TTC549 (cell line): ENCODE results near the gene ZBTB16.

Experiments used
- FAIRE-seq: peaks from 2 replicates; lab custom pipeline; 2012; peaks lifted over from hg19 to GRCh38; lab: Jason Lieb, UNC

ZBTB16 gene

DNA sequence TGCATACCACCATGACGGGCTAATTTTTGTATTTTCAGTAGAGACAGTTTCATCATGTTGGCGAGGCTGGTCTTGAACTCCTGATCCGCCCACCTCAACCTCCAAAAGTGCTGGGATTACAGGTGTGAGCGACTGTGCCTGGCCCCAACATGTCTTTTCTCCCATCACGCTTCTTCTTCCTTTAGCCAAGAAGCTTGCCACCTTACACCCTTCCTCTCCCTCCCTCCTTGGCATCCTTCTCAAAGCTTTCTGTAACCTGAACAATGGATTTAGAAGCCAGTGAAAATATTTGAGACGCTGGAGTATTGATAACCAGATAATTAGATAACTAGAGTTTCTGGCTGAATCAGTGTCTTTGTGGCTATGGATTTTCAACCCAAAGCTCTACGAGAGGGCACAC is 225.4 kb downstream of the ZBTB16 start:
- FAIRE-seq = no peak

DNA sequence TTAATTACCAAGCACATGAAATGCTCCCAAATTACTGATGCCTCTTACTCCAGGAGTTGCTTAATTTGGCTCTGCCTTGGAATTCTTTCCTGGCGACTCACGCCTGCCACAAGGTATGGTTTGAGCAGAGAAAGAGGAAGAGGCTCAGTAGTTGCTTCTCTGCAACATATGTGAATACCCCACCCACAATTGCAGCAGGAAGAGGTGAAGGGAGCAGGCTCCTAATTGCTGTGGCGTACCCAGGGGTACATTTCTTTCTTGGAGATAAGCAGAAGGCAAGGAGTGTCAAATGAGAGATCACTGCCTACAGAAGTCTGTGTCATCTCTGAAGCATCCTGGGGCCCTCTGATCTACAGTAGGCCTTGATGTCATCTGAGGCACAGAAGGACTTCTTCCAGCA is 226.1 kb downstream of the ZBTB16 start:
- FAIRE-seq = no peak

DNA sequence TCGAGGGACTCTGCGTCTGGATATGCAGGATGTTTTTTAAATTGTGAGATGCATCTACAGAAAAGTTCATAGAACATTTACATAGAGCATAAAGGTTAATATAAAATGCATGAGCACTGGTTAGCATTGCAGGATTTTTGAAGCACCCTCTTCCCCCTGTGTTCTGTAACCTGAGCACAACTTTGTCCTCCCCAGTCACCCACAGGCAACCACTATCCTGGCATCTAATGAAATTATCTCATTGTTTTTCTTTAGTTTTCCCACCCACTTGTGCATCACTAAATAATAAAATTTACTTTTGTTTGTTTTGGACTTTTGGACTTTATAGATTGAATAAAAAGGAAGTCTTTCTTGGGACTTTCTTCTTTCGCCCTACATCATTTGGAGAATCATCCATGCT is 226.7 kb downstream of the ZBTB16 start:
- FAIRE-seq = no peak

DNA sequence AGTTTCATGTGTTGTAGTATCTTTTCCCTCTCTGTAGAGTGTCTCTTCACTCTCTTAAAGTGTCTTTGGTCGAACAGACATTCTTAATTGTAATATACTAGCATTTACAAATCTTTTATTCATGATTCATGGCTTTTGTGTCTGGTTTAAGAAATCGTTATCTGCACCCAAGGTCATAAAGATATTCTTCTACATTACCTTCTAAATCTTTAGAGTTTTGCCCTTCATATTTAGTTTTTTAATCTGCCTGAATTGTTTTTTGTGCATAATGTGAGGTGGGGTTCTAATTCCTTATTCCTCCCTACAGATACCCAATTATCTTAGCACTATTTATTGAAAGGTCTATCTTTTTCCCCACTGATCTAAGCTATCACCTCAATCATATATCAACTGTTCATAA is 227.6 kb downstream of the ZBTB16 start:
- FAIRE-seq = no peak

DNA sequence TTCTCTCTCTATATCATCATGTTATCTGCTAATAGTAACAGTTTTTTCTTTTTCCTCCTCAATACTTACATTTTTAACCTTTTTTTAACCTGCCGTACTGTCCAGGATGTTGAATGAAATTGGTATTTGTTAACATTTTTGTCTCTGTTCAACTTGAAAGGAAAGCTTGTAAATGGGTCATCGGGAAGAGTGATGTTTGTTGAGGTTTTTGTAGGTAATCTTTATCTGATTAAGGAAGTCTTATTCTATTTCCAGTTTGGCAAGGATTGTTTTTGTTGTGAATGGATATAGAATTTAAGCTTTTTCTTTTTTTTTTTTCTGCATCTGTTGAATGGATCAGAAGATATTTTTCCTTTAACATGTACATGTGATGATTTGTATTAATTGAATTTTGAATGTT is 228.6 kb downstream of the ZBTB16 start:
- FAIRE-seq = no peak

DNA sequence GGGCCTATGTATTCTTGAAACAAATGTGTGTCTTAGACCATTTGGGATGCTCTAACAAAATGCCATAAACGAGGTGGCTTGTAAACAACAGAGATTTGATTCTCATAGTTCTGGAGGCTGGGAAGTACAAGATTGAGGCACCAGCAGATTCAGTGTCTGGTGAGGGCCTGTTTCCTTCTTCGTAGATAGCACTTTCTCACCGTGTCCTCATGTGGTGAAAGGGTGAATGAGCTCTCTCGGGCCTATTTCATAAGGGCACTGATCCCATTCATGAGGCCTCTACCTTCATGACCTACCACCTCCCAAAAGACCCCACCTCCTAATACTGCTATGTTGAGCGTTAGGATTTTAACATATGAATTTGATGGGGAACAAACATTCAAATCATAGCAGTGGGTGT is 230.3 kb downstream of the ZBTB16 start:
- no peak for FAIRE-seq

DNA sequence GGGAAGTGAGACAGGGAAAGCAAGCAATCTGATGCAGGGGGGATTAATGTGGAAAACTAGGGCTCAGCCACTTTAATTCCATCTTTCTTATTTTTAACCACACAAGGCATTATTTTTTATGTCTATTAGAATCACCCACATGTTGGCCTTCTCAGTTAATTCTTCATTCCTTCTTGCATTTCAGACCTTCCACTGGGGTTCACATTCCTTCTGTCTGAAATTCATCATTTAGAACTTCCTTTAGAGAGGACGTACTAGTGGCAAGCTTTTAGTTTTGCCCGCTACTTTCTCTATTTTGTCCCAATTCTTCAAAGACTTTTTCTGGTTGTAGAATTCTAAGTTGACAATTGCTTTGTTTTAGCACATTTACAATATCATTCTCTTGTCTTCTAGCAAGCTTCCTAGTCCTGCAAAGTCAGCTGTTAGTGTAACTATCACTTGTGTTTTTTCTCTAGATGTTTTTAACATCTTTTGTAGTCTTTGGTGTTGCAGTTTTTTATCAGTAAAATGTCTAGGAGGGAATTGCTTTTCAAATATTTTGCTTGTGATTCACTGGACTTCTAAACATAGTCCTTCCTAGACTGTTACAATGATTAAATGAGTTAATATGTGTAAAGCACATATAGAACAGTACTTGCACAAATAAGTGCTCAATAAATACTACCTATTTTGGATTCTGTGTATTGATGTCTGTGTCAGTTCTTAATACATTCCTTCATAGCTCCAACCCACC is 231.2 kb downstream of the ZBTB16 start:
- FAIRE-seq = no peak

DNA sequence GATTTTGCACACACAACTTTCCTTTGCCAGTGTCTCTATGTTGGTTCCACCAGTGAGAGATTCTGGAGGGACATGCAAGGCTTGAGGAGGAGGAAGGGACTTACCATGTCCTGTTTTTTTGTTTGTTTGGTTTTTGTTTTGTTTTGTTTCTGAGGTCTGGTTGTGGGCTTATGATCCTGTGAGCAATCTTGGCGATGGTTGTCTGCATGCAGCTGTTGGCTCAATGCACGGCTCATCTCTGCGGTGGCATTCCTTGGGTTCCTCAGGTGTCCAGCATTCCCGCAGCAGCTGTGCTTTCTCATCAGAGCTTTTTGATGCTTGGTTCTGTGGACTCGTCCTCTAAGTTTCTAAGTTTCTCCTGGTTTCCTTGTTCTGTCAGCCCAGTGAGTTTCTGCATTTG is 231.9 kb downstream of the ZBTB16 start:
- no peak for FAIRE-seq

DNA sequence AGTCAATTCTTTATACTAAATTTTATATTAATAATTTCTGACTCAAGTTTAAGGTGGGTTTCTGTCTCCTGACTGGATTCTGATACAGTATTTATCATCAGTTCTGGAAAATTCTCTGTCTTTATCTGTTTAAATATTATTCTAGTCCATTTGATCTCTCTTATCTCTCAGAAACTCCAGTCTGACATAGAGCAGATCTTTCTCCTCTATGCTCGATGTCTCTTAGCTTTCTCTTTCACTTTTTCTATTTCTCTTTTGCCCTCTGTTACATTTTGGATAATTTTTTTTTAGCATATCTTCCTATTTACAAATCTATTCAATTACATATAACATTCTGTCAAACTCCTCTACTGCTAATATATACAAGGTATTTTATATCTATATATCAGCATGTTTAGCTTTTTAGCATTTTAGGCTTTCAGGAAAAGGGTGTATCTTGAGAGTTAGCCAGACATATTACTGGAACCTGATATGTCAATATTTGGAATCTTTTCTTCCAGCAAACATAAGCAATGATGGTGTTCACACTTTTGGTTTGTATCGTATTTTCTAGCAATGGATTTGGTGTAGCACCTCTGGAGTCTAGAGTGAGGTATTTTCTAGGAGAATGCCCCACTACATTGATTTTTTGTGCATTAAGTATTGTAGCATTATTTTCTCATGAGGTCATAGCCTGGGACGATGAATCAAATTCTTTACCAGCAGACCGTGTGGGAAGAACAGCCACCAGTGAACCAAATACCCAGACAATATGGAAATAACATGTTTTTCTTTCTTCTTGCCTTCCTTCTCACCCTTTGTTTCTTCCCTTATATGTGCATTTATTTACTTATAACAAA is 232.6 kb downstream of the ZBTB16 start:
- FAIRE-seq = no peak

DNA sequence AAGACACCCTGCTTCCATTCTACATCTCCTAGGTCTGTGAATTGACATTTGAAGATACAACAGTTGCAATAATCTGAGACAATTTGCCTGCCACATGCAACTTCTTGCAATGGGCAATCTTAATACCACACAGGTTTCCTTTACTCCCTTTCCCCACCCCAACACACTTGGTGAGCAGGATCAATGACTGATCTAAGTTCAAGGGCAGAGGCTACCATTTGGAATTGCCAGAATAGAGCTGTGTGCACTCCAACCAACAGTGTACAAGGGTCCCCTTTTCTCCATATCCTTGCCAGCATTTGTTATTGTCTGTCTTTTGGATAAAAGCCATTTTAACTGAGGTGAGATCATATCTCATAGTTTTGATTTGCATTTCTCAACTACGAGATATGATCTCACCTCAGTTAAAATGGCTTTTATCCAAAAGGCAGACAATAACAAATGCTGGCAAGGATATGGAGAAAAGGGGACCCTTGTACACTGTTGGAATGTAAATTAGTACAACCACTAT is 233.7 kb downstream of the ZBTB16 start:
- no peak for FAIRE-seq

DNA sequence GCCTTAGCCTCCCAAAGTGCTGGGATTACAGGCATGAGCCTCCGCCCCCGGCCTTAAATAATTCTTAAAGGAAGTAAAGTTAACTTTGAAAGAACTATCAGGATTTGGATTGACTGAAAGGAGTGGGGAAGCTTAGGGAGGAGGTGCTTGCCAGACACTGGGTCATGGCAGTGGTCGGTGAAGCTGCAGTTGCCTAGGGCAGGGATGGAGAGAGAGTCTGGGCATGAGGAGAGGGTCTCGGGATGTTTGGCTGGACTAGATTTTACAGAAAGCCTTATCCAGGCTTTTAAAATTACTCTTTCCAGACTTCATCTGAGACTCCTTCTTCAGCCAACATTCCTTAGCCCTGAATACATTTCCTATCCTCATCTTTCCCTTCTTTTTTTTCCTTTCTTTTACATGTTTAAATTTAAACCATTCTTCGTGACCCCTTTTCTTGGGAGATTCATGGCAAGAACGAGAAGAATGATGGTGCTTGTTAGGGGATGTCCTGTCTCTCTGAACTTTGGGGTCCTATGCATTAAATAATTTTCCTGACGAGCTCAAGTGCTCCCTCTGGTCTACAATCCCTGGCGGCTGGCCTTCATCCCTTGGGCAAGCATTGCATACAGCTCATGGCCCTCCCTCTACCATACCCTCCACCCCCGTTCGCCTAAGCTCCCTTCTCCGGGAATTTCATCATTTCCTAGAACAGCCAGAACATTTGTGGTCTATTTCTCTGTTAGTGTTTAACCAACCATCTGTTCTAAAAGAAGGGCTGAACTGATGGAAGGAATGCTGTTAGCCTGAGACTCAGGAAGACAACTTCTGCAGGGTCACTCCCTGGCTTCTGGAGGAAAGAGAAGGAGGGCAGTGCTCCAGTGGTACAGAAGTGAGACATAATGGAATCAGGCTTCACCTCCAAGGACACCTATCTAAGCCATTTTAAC is 236.4 kb downstream of the ZBTB16 start, which contains the start of gene NNMT:
TSS of gene NNMT (plus strand) at position 724 of the 929 bp plus-strand sequence. CDS start at position 882, 158 bp downstream.
- no peak for FAIRE-seq

DNA sequence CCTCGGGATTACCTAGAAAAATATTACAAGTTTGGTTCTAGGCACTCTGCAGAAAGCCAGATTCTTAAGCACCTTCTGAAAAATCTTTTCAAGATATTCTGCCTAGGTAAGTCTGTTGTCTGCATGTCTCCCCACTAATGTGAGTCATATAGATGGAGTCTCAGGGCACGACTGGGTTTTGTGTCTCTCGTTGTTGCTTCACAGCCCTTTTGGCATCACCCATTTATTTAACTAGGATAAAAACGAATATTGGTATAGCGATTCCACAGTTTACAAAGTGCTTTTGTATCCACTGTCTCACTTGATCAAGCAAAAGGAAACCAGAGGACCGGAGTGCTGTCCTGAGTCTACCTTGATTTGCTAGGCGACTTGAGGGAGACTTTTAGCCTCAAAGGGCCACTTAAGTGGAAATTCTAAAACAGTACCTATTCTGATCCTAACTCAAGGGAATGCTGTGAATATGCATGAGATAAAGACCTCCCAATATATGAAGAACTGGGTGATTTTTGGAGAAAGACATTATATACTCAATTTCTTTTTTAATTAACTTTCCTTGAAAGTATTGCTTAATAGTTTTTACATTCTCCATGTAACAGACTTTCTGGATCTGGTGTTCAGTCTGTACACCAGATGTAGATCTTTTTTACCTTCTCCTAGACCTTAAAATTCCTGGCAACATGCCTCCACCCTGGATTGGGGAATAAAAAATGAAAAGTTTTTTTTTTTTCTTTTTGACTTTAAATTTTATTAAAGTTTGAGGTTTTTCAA is 237.3 kb downstream of the ZBTB16 start:
- no peak for FAIRE-seq

DNA sequence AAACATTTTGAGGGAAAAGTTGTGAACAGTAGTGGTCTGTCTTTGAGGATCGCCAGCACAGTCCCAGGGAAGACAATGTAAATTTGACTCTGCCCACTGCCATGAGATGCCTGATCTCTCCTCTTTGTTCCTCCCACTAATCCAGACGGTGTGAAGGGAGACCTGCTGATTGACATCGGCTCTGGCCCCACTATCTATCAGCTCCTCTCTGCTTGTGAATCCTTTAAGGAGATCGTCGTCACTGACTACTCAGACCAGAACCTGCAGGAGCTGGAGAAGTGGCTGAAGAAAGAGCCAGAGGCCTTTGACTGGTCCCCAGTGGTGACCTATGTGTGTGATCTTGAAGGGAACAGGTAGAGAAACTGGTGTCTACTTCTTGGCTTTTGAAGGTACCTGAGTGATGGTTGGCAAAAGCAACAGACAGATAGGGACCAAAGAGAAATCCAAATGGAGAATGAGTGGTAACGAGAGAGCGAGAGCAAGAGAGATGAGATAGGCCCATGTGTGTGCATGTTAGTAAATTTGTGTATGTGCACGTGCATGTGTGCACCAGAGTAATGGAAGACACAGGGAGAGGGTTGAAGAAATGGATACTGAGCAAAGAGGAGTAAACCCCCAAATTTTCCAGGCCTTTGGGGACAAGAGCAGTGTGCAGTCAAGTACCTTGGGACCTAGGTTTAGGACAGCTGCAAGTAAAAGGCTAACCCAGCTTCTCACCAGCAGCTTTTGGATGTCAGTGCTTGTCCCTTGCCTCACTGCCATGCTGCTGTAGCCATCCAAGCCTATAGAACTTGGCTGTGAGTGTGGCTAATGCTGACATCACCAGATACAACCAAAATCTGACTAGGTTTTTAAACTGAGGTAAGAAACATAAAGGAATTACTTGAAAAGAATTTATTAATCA is 238.5 kb downstream of the ZBTB16 start:
- no peak for FAIRE-seq

DNA sequence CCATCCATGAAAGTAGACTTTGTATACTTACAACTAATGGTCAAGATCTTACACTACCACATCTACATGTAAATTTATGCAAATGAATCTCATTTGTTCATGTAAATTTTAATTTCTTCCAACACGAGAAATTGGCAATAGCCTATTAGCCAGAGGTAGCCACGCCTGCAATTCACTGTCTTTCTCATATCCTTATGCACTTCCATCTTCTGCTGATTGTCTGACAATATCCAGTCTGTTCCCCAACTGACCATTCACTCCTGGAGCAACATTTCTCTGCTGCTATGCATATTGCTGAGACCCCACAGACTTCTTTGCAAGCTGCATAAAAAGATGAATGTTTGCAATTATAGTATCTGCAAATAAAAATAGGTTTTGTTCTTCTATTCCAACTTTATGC is 239.2 kb downstream of the ZBTB16 start:
- no peak for FAIRE-seq
